Astrocyte of the cerebellum (primary cell): ENCODE data around the gene PKNOX2.
A peak's percentile ranks its signal among the peaks of the same experiment; 100 is the strongest.

Source experiments
- DNase-seq: peaks from one replicate; pipeline ENCODE4 v3.0.0-alpha.2; 2011; ENCODE audit warnings: low read depth
- H3K4me3 ChIP-seq: 2 replicates; pipeline ENCODE4 v1.5.1; 2011; ENCODE audit warnings: mild to moderate bottlenecking, low read depth, low read length, moderate library complexity
- in situ Hi-C: cut with HindIII; loops from 2 replicates; pipeline ENCODE4 v1.10.0; 2017; ENCODE audit warnings: low sequenced_read_pairs
- TF ChIP-seq, protein P1 (sequence below): IDR thresholded peaks from 2 replicates; pipeline ENCODE4 v1.5.1; 2012; ENCODE audit warnings: low read length, low read depth, moderate library complexity, mild to moderate bottlenecking; ENCODE audit errors: missing control alignments

PKNOX2 gene

DNA sequence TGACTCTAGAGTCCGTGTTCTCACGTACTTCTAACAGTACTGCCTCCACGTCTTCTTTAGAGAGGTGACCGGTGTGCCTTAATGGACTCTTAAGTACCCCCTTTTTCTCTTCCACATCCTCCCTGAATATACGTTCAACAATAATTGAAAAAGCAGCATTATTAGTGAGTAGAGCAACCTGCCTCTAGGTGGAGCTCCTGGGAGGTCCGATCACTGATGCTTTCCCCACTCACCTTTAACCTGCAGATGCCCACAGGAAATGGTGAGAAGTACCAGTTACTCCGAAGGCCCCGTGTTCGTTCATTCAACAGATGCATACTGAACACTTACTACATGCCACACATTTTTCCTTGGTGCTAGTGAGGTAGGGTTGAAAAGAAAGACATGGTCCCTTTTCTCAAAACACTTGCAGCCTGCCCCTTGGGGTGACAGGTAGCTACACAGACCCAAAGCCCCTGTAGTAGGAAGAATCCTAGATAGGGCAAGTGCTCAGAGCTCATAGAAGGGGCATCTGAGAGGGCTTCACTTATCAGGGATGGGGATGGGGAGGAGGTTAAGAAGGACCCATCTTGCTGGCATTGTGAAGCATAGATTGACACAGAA, 258.8 kb downstream of the PKNOX2 start:
- TF ChIP-seq, protein P1, sequence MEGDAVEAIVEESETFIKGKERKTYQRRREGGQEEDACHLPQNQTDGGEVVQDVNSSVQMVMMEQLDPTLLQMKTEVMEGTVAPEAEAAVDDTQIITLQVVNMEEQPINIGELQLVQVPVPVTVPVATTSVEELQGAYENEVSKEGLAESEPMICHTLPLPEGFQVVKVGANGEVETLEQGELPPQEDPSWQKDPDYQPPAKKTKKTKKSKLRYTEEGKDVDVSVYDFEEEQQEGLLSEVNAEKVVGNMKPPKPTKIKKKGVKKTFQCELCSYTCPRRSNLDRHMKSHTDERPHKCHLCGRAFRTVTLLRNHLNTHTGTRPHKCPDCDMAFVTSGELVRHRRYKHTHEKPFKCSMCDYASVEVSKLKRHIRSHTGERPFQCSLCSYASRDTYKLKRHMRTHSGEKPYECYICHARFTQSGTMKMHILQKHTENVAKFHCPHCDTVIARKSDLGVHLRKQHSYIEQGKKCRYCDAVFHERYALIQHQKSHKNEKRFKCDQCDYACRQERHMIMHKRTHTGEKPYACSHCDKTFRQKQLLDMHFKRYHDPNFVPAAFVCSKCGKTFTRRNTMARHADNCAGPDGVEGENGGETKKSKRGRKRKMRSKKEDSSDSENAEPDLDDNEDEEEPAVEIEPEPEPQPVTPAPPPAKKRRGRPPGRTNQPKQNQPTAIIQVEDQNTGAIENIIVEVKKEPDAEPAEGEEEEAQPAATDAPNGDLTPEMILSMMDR: peak; percentile 51
- in situ Hi-C loops: loop anchor here (25.0 kb wide), 1 partner anchor 461 kb away; the partner anchor contains the start of gene CCDC15
- no peak overlapping the region for H3K4me3 ChIP-seq
- no peak for DNase-seq

- no peak for DNase-seq
- TF ChIP-seq, protein P1: no peak
- no peak overlapping the region for H3K4me3 ChIP-seq
- in situ Hi-C loops: no loop called here
Measured at GRCh38 chr11:125425601-125426000, 261.1 kb downstream of the PKNOX2 start.

DNA sequence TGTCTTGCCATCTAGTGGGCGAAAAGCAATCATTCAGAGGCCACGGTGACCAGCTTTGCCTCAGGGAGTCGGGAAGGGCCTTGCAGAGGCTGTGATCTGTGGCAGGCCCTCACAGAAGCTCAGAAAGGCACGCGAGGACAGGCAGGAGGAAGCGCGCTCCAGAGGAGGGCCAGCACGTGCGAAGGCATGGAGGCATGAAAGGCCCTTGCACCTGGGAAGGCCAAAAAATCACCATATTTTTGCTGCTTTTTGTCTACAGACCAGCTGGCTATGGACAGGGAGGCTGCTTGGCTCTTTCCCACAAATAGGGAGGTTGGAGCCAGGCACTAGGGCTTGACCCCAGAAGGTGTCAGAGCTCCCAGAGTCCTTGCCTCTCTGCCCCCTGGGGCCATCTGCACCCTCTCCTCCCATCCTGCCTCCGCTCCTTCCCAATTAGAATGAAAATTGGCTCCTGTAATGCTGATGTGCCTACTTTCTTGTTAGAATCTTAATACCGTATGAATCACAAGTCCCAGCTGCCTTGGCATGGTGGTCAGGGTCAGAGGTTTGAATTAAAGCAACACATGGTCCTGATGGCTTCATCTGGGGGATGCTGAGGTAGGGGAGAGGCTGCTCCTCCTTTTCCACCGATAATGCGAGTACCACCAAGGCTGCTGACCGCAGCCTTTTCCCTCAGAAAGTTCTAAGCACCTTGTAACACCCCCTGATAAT, 262.4 kb downstream of the PKNOX2 start:
- in situ Hi-C loops: no loop called here
- DNase-seq: no peak
- TF ChIP-seq, protein P1: no peak
- no peak overlapping the region for H3K4me3 ChIP-seq

GRCh38 chr11:125428486-125429173, 264.1 kb downstream of the PKNOX2 start:
- TF ChIP-seq, protein P1: no peak
- no peak for DNase-seq
- no peak overlapping the region for H3K4me3 ChIP-seq
- in situ Hi-C loops: no loop called here

- in situ Hi-C loops: no loop called here
- DNase-seq: peak; percentile 38
- H3K4me3 ChIP-seq: no peak overlapping the region
- TF ChIP-seq, protein P1: peak; percentile 92
Measured at GRCh38 chr11:125429174-125429707, 264.7 kb downstream of the PKNOX2 start.

GRCh38 chr11:125429807-125430678, 265.5 kb downstream of the PKNOX2 start:
- in situ Hi-C loops: no loop called here
- DNase-seq: no peak
- no peak overlapping the region for H3K4me3 ChIP-seq
- TF ChIP-seq, protein P1: no peak
